ENCODE measurements around the gene FGD2.
A peak's percentile ranks its signal among the peaks of the same experiment; 100 is the strongest.
"Not testable (repeated sequence)": the region's sequence is repeated elsewhere in the genome, so short reads cannot be mapped to it uniquely, and the experiment has no call there.

The FGD2 gene

DNA sequence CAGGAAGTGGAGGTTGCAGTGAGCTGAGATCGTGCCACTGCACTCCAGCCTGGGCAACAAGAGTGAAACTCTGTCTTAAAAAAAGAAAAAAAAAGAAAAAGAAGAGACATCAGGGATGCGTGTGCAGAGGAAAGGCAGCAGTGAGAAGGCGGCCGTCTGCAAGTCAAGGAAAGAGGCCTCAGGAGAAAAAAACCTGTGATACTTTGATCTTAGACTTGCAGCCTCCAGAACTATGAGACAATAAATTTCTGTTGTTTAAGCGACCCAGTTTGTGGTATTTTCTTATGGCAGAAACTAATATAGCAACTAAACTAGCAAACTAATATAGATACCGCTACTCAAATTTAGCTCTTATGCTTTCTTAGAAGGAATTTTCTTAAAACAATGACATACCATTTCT lies 36.1 kb downstream of the FGD2 start:
- DNase-seq, result no peak

DNA sequence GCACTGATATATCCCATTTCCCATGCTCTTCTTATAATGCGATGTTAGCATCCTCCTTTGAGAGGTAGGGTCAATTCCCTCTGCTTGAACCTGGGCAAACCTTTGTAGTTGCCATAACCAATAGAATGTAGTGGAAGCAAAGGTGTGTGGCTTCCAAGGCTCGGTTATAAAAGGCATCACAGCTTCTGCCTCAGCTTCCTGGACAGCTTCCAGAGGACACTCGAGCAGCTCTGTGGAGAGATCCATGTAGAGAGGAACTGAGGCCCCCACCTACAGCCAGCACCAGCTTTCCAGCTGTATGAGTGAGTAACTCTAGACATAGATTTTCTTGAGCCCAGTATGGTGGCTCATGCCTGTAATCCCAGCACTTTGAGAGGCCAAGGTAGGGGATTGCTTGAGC lies 36.7 kb downstream of the FGD2 start:
- no peak for DNase-seq

DNA sequence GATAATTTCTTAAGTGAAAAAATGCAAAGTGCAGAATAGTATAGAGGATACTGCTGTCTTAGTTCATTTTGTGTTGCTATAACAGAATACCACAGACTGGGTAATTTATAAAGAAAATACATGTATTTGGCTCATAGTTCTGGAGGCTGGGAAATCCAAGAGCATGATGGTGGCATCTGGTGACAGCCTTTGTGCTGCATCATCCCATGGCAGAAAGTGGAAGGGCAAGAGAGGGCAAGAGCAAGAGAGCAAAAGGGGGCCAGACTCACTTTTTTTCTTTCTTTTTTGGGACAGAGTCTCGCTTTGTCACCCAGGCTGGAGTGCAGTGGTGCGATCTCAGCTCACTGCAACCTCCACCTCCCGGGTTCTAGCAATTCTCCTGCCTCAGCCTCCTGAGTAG lies 37.6 kb downstream of the FGD2 start:
- not testable (repeated sequence) for DNase-seq

DNA sequence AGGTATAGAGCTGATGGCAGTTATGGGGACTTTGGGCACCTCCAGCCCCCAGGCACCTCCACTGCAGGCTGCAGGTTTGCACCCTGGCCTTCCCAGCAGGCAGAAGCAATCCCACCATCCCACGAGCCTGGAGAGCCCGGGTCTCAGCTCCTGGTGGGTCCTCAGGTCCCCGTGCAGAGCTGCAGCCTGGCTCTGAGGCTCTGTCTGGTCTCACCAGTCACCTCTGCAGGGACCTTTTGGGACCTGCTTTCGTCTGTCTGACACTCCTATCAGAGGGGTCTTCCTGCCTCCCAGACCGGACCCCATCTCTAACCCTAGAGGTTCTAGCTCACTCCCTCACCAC lies 41.9 kb downstream of the FGD2 start:
- DNase-seq, result no peak

DNA sequence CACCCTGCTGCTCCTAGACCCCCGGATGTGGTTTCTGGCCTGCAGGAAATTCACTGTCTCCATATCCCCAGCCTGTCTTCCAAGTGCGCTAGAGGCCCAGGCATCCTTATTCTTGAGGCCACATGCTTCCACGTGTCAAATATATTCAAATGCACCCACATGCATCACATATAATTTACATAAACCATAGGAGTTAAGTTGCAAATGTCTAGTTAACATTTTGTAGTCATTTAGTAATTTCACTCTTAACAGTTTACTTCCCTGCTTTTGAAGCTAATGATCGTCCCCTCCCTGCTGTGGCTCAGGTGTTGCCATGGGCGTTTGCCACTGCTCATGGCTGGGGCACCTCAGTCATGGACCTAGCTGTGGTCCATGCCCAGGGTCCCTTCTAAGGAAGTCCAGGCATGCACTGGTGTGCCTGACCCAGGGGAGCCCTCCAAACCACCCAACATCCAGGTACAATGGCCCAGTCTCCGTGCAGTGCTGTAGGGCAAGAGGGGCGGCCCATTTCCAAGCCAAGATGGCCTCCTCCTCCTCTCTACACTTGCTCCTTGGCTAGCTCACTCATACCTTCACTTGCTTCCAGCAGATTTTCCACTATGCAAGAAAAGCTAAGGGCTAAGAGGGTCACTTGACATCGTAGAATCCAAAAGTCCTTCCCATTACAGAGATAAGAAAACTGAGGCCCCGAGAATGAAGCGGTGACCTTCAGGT lies 42.4 kb downstream of the FGD2 start:
- DNase-seq, result no peak

DNA sequence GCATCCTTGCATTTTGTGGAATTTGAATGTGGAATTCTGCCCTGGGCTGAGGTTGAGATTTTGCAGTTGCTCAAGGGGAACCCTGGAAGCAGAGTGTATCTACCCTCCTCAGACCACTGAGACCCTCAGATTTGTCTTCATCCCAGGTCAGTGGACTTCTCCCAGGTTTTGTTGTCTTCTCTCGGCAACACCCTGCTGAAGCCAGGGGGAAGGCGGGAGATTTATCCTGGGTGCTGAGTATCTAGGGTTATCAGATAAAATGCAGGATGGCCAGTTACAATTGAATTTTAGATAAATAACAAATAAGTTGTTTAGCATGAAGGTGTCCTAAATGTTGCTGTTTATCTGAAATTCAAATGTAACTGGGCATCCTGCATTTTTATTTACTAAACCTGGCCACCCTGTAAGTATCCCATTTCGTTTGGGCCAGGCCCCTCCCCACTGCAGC lies 43.0 kb downstream of the FGD2 start:
- no peak for DNase-seq

DNA sequence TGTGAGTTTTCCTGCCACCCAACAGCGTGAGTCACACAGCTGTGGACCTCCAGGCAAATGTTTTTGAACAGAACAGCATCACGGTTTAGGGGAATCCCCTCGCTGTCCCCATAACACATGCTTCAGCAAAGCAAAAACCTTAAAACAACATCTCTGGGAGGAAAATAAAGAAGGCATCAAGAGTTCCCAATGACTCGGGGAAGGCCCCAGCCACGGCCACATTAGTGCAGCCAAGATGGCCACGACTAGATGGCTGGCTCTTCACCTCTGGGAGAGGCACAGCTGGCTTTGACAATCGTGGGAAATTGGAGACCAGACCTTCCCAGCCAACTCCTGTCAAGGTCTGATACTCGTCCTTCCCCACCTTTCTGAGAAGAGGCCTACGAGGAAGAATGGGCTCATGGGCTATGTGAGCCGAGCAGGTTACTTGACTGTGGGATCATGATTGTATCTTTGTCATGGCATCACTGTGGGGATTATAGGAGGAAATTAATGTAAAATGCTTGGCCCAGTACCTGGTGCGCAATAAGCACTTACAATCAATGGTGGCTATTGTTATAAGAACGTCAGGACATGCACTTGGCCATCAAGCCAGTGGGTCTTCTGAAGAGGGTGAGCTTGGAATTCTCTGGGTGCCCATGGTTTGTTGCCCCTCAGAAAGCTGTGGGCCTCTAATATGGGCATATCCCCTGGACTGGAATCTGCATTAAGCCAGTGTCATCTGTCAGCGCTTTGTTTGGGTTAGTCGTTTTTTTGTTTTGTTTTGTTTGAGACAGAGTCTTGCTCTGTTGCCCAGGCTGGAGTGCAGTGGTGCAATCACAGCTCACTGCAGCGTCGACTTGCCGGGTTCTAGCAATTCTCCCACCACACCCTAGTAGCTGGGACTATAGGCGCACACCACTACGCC lies 43.6 kb downstream of the FGD2 start:
- peak; percentile 87 to 89 for DNase-seq

DNA sequence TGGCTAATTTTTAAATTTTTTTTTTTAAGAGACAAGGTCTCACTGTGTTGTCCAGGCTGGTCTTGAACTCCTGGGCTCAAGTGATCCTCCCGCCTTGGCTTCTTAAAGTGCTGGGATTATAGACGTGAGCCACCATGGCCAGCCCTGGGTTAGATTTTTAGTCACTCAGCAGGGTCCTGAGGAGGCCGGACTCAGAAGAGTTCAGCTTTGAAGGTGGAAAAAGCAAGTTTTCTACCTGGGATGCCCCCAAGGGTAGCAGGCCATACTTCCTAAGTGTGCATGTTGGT lies 44.2 kb downstream of the FGD2 start:
- DNase-seq, result no peak

DNA sequence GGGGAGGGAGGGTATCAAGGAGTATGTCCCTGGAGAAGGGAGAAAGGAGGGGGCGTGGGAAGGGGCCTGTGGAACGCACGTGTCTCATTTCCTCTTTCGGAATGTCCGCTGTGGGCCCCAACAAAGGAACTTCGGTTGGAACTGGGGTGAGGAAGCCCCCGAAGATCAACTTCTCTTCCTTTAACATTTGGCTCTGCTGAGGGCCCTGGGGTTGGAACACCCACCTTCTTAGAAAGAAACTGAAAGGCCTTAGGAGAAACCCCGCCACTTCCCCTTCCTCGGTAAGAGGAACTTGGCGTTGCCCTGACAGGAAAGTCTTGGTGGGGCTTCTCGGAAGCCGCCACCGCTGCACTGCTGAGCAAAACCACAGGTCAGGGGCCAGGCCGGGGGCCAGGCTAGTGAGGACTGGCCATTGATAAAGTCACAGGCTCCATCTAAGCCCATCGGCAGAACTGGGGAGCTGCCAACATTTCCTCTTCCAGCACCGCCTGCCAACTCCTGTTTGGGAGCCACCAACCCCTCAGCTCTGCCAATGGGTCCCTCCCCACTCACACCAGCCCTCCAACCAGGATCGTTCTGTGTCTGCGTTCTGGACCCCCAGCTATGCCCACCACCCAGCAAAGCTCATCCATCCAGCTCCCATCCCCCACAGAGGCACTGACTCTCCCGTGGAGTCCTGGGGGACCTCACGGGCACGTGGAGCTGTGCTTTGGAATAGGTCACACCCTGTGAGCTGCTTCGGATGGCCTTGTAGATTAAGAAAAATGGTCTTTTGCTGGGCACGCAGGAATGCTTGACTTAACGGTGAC lies 44.8 kb downstream of the FGD2 start:
- peak; percentile 91 to 94 for DNase-seq

DNA sequence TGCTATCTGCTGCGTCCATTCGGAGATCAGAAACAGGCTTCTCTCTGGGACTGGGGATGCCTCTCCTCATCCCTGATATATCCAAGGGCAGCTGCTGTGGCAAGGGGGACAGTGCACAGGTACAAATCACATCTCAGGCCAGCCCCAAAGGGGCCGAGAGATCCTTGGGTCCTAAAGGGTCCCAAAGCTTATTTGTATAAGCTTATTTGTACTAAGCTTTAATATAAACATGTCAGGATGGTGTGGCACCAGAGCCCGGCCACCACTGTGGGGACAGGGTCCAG lies 45.3 kb downstream of the FGD2 start:
- no peak for DNase-seq

DNA sequence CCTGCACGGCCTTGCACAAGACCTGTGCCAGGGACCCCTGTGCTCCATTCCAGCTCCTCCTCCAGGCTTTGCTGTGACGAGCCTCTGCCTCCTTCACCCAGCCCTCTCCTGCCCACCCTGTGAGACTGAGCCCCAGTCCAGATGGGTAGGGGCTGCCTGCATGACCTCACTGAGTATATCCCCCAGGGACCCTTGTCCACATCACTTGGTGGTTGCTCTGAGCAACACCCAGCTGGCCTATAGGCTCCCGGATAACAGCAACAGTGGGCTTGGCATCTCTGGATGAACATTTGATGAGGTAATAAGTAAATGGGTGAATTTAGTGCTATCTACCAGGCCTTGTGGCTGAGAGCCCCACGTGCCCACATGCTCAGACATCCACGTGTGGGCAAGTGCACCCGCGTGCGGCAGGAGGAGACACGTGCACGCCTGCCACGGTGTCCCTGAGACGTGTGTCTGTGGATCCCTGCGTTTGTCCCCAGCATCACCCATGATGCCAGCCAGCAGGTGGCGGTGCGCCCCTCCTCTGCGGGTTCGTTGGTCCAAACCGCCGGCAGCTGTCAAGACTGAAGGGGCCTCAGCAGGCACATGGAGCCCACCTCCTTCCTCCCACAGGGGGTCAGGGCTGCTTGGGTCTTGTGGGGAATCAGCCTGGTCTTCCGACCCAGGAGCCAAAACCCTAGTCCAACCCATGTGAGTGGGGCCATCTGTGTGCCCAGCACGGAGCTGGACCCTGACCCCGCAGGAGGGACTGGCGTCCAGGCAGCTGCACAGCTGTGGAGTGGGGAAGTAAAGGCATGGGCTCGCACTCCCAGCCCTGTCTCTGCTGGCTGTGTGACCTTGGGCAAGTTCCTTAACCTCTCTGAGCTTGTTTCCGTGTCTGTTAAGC lies 45.9 kb downstream of the FGD2 start:
- DNase-seq, result peak; percentile 93

DNA sequence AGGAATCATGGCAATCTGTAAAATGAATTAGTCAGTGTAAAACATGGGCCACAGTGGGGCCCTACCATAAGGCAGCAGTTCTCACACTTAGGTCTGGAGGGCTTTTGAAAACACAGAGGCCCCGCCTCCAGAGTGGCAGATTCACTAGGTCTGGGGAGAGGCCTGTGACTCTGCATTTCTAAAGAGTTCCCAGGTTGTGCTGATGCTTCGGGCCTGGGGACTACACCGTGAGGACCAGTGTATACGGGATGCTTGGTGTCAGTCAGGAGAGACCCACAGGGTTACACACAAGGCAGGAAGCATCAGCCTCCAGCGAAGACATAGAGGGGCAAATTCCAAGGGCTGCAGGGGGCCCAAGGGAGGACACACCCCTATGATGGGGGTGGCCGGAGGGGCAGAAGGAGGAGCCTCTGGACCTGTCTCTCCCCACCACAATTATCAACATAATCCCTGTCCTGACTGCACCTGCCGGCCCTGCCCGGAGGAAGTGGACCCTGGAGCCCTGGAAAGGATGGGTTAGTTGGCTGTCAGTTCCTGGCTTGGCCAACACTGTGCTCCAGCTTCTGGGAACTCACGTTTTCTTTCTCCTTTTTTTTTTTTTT lies 46.7 kb downstream of the FGD2 start:
- peak in 1 of 2 donors; percentile 31 for DNase-seq

DNA sequence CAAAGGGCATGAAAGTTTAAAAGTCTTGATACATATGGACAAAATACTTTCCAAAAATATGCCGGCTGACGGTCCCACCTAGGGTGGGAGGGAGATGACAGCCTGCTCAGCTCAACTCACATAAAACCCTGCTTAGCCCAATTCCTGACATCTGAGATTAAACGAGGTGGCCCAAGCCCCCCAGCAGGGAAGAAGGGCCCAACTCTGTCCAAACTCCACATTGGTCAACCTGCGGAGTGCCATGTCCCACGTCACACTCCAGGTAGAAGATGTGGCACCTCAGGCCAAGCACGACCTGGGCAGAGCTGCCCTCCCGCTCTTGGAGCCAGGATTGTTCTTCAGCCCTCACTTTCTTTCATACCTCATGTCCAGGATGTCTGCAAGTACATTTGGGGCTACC lies 48.2 kb downstream of the FGD2 start:
- DNase-seq, result no peak

DNA sequence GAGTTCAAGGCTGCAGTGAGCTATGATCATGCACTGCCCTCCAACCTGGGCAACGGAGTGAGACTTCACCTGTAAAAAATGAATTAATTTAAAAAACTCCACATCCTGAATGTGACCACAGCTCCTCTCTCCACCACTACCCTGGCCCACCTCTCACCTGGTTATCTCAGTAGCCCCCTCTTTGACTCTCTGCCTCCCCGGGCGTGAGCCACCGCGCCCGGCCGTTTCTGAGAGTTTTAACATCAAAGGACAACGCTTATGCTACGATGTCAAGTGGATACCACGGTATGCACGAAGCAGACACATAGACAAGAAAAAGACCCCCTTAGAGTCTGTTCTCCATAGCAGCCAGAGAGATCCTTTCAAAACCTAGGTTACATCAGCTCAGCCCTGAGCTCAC lies 48.7 kb downstream of the FGD2 start:
- DNase-seq, result no peak

DNA sequence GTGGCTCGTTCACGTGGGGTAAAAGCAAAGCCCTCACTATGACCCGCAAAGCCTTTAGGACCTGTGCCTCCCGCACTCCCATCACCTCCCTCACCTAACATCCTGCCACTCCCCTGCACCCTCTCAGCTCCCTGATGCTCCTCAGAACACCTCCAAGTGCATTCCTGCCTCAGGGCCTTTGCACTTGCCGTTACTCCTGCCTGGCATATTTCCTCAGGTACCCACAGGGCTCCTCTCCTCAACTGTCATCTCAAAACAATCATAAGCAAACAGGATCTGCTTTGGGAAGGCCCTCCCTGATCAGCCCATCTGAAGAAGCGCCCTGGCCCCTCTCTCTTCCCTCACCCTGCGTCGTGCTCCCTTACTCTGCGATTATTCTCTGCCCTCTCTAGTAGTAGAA lies 49.1 kb downstream of the FGD2 start:
- DNase-seq, result no peak

DNA sequence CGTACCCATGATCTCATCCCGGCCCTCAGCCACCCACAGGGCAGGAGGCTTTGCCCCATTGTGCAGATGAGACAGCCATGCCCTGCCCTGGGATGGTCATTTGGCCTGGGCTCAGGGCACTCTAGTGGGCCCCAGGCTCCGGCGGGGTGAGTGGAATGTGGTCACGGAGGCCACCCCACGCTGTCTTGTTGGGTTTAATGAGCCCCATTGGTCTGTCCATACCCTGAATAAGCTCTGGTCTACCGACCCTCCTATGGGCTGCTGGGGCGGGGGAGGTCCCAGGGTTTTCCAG lies 50.6 kb downstream of the FGD2 start:
- DNase-seq, result no peak

DNA sequence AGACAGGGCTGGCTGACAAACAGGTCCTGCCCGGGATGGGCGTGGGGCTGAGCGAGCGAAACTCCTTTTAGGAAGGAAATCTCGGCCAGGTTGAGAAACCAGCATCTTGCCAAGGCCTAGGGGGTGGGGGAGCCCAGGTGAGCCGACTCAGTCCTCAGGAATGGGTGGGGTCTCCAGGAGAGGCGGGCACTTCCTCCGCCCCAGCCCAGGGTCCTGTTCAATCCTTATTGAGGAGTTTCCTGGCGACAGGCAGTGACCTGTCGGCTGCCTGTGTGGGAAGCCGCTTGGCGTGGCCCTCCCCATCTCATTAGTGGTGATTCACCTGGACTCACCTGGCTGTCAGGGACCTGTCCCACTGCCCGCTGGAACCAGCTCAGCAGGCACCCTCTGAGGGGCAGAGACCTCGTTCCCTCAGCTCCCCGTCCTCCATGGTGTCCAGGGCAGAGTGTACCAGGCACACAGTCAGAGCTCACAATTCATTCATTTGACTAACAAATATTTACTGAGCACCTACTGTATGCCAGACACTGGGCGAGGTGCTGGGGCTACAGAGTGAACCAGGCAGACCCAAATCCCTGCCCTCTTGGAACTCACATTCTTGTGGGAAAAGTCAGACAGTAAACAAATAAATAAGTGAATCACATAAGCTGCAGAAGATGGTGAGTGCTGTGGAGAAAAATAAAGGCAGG lies 51.1 kb downstream of the FGD2 start:
- DNase-seq, result no peak

DNA sequence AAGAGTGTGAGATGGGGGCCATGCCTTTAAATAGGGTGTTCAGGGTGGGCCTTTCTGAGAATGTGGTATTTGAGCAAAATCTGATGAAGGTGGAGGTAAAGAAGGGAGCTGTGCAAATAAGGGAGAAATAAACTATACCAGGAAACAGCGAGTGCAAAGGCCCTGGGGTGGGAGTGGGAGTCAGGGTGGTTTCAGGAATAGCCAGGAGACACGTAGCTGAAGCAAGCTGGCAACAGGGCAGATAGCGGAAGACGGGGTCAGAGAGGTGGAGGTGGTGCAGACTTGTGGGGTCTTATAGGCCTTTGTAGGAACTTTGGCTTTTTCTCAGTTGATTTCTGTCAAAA lies 51.6 kb downstream of the FGD2 start:
- no peak for DNase-seq

DNA sequence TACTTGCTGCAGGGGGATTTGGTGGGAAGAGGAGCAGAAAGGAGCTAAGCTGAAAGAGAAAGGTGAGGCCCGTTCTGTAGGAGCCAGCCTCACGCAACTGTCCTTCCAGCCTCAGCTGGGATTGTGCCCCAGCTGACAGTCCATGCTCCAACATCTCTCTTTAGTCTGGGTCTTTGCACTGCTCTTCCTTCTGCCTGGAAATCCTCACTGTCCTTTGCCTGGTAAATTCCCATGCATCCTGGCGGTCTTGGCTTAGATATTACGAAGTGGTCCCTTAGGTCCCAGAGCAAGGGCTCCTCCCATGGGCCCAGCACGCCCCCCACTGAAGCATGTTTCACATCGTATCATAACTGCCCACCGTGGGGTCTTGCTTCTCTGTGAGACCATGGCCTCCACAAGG lies 52.2 kb downstream of the FGD2 start:
- no peak for DNase-seq

DNA sequence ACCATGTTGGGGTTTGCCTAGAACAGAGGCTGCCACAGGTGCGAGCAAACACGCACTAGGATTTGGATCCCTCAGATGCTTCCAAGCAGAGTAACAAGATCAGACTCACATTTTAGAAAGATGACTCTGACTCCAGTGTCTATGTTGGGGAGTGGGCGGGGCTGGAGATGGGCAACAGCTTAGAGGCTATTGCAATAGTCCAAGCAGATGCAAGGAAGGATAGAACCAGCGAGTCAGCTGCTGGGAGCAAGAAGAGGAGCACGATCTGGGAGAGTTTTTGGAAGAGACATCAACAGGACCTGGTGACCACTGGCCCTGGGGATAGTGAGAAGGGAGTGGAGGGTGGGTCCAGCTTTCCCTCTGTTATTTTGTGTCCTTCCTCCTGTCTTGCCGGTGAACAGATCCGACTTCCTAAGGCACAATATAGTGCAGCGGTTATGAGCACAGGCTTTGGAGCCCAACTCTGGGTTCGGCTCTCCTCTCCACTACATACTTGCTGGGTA lies 52.7 kb downstream of the FGD2 start:
- DNase-seq, result no peak

DNA sequence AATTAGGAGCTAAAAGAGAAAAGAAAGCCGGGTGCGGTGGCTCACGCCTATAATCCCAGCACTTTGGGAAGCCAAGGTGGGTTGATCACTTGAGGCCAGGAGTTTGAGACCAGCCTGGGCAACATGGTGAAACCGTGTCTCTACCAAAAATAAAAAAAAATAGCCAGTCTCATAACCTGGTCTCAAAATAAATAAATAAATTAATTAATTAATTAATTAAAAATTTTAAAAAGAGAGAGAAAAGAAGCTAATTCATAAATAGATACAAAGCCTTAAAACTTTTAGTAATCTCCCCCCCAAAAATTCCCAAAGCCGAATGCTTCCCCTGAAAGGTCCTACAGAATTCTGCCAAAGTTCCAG lies 53.5 kb downstream of the FGD2 start:
- not testable (repeated sequence) for DNase-seq
